Measurements from ENCODE around the gene KDM4D. TPM values are rescaled to one million over a fixed set of nuclear protein-coding genes. Genes with fewer than 3 reads are reported as not detected.
A peak's percentile ranks its signal among the peaks of the same experiment; 100 is the strongest.

The KDM4D gene
- total and polyA plus RNA-seq, 9 of the 15 experiments (the other 6 are each of a cell fraction or from before 2014, with no cell fraction given): 0.34 to 1.1 (median 0.50) TPM

DNA sequence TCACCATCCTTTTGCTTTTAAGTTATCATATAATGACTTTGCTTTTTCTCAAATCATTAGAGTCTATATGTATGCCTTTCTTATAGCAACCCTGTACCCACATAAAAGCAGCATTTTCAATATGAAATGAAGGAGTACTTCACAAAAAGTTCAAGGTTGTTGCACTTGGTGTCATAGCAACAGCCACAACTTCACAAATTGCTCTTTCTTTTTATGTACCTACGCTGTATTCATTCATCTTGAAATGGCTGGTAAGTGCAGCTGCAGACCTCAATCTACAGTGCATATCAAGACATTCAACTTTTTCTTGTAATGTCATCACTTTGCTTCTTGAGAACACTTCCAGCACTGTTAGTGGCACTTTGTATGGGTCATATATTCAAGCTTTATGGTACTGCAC is 18.8 kb upstream of the KDM4D start:
- no peak overlapping the region for H2AFZ ChIP-seq (ENCODE audit: low read depth, low read length)
- no peaks in the 10 kb centered on the region; a peak in 1 of 5 replicates for H3K27me3 ChIP-seq (ENCODE audit: control insufficient read depth in 2 of 2, insufficient read depth in 2 of 2, low read length in 2 of 2)
- H3K4me2 ChIP-seq (ENCODE audit: insufficient read depth, low read length): no peak overlapping the region
- POLR2A ChIA-PET: no interaction called here
- intact Hi-C loops (cut with micrococcal nuclease) (no loop called here), in situ Hi-C loops (cut with MboI) (no loop called here)
- no peak overlapping the region for H3K27ac ChIP-seq (ENCODE audit: extremely low read depth, low read depth, low read length)
- no peak for TF ChIP-seq COPS2 (conservative IDR thresholded peaks at IDR 0.05)
- peak; percentile 35 for TF ChIP-seq RFX1 (IDR thresholded peaks at IDR 0.05)
- FAIRE-seq (peak; percentile 60), ATAC-seq (no peak), DNase-seq (ENCODE audit: extremely low read depth in 1 of 4, low spot score in 3 of 4) (no peak)
- no peaks in the 10 kb centered on the region; the same call in 2 of the 3 replicates for H3K36me3 ChIP-seq (ENCODE audit: control insufficient read depth, insufficient read depth, low read length)
- H3K4me3 ChIP-seq: no peak overlapping the region
- no peaks in the 10 kb centered on the region for H3K79me2 ChIP-seq (ENCODE audit: control insufficient read depth, insufficient read depth, low read length)
- H3K9me3 ChIP-seq (replicated peaks; ENCODE audit: control insufficient read depth, insufficient read depth, low read depth, low read length): no peaks in the 10 kb centered on the region
- no peak overlapping the region for H3K9ac ChIP-seq (ENCODE audit: insufficient read depth in 1 of 2, low read depth in 2 of 2, low read length in 2 of 2)
- CTCF ChIA-PET (ENCODE audit: low intra/inter-chr PET ratio): no interaction called here
- no peaks in the 10 kb centered on the region for H3K9me1 ChIP-seq (ENCODE audit: control insufficient read depth, insufficient read depth, low read length)
- no peaks in the 10 kb centered on the region for H4K20me1 ChIP-seq (replicated peaks; ENCODE audit: control insufficient read depth, insufficient read depth, low read length)
- no peaks in the 10 kb centered on the region for H3K4me1 ChIP-seq (replicated peaks in 1 of 2; ENCODE audit: control insufficient read depth in 2 of 2, insufficient read depth in 2 of 2, low read length in 2 of 2)
- 17% methylated on average over 1 of the region's 1 CpG for WGBS (ENCODE audit: insufficient coverage, low coverage, missing lambda C conversion rate)
- BruUV-seq (replicated peaks): no TSS peak

- Histone ChIP-seq H4K20me1 (replicated peaks; ENCODE audit: control insufficient read depth, insufficient read depth, low read length) (no peaks in the 10 kb centered on the region), H3K36me3 (ENCODE audit: control insufficient read depth, insufficient read depth, low read length) (peaks cover 13% of the 10 kb centered on the region; the same call in 2 of the 3 replicates), H2AFZ (ENCODE audit: low read depth, low read length) (no peak overlapping the region), H3K9me1 (ENCODE audit: control insufficient read depth, insufficient read depth, low read length) (no peaks in the 10 kb centered on the region), H3K27ac (ENCODE audit: extremely low read depth, low read depth, low read length) (no peak overlapping the region), H3K9me3 (replicated peaks; ENCODE audit: control insufficient read depth, insufficient read depth, low read depth, low read length) (no peaks in the 10 kb centered on the region), H3K9ac (ENCODE audit: insufficient read depth in 1 of 2, low read depth in 2 of 2, low read length in 2 of 2) (no peak overlapping the region), H3K27me3 (ENCODE audit: control insufficient read depth in 2 of 2, insufficient read depth in 2 of 2, low read length in 2 of 2) (no peaks in the 10 kb centered on the region), H3K4me2 (ENCODE audit: insufficient read depth, low read length) (no peak overlapping the region), H3K79me2 (ENCODE audit: control insufficient read depth, insufficient read depth, low read length) (no peaks in the 10 kb centered on the region), H3K4me3 (no peak overlapping the region), H3K4me1 (replicated peaks in 1 of 2; ENCODE audit: control insufficient read depth in 2 of 2, insufficient read depth in 2 of 2, low read length in 2 of 2) (no peaks in the 10 kb centered on the region)
- FAIRE-seq: no peak
- no peak for DNase-seq (ENCODE audit: extremely low read depth in 1 of 4, low spot score in 3 of 4)
- in situ Hi-C loops (cut with MboI) (no loop called here), intact Hi-C loops (cut with micrococcal nuclease) (no loop called here)
- peak; percentile 31; the same call in 1 of the 3 replicates for ATAC-seq
- POLR2A ChIA-PET: interaction anchor here (0.8 kb wide), 1 partner anchor 99 kb away, joined by 3 read pairs; no protein-coding TSS in a partner anchor
- 20% methylated on average over 4 of the region's 4 CpGs for WGBS (ENCODE audit: insufficient coverage, low coverage, missing lambda C conversion rate)
- BruUV-seq (replicated peaks): no TSS peak
- TF ChIP-seq HDAC8 (tag; IDR thresholded peaks at IDR 0.05) (no peak), TAL1 (IDR thresholded peaks at IDR 0.05) (no peak), ZNF436 (CRISPR knock-in tag; IDR thresholded peaks at IDR 0.05) (no peak)
- CTCF ChIA-PET (ENCODE audit: low intra/inter-chr PET ratio): no interaction called here
Observed at GRCh38 chr11:94956963-94957362, 16.5 kb upstream of the KDM4D start.

Data from K562 (cell line).